Measurements from ENCODE around the gene MIA2.
"Not testable (repeated sequence)": the region's sequence is repeated elsewhere in the genome, so short reads cannot be mapped to it uniquely, and the experiment has no call there.

The MIA2 gene

DNA sequence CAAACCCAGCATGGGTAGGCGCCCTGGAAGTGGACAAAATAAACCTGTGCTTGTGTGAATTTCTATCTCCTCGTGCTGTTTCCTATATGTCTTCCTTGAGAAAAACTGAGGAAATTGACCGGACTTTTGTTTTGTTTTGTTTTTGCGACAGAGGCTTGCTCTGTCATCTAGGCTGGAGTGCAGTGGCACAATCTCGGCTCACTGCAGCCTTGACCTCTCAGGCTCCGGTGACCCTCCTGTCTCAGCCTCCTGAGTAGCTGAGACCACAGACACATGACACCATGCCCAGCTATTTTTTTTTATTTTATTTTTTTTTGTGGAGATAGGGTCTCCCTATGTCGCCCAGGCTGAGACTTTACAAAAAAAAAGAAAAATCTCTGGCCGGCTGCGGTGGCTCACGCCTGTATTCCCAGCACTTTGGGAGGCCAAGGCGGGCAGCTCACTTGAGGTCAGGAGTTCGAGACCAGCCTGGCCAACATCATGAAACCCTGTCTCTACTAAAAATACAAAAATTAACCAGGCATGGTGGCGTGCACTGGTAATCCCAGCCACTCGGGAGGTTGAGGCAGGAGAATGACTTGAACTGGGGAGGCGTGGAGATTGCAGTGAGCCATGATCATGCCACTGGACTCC, 22.5 kb upstream of the MIA2 start:
- no peak overlapping the region for H3K4me3 ChIP-seq (ENCODE audit: low read length)
- no peak for DNase-seq (ENCODE audit: low read depth)
- TF ChIP-seq, protein P1, sequence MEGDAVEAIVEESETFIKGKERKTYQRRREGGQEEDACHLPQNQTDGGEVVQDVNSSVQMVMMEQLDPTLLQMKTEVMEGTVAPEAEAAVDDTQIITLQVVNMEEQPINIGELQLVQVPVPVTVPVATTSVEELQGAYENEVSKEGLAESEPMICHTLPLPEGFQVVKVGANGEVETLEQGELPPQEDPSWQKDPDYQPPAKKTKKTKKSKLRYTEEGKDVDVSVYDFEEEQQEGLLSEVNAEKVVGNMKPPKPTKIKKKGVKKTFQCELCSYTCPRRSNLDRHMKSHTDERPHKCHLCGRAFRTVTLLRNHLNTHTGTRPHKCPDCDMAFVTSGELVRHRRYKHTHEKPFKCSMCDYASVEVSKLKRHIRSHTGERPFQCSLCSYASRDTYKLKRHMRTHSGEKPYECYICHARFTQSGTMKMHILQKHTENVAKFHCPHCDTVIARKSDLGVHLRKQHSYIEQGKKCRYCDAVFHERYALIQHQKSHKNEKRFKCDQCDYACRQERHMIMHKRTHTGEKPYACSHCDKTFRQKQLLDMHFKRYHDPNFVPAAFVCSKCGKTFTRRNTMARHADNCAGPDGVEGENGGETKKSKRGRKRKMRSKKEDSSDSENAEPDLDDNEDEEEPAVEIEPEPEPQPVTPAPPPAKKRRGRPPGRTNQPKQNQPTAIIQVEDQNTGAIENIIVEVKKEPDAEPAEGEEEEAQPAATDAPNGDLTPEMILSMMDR (conservative IDR thresholded peaks at IDR 0.05; ENCODE audit: low read depth, low read length) = no peak

DNA sequence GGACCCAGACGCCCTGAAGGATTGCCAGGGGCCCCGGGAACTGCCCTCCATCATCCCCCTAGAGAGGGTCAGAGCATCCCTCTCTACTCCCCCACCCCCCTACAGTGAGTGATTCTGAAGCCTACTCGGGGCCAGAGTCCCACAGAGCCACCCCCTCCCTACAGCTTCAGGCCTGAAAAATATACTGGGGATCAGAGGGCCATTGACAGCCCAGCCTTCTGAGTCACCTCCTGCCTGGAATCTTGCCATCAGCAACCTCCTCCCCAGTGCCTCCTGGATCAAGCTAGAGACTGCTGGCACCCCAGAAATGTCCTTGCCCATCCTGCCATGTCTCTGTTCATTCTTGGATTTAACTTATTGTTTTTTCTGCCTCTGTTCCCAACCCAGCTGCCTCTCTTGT, 21.7 kb upstream of the MIA2 start:
- no peak overlapping the region for H3K4me3 ChIP-seq (ENCODE audit: low read length)
- TF ChIP-seq, protein P1 (conservative IDR thresholded peaks at IDR 0.05; ENCODE audit: low read depth, low read length) = no peak
- DNase-seq (ENCODE audit: low read depth) = no peak

DNA sequence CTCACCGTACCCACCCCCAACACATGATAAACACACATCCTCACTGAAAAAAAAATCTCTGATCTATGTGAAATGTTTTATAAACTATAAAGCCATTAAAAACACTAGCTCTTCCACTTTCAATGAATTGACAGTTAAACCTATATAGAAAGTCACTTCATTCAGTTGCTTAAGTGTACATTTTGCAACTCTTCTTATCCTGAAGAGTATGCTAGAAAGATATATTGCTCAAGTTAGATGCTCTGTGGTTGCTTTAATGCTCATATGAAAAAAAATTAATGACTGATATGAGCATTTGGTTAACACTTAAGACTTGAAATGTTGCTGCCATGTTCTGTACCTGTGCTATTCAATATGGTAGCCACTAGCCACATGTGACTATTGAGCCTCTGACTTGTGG, 21.0 kb upstream of the MIA2 start:
- TF ChIP-seq, protein P1 (conservative IDR thresholded peaks at IDR 0.05; ENCODE audit: low read depth, low read length) = no peak
- no peak overlapping the region for H3K4me3 ChIP-seq (ENCODE audit: low read length)
- DNase-seq (ENCODE audit: low read depth) = no peak

DNA sequence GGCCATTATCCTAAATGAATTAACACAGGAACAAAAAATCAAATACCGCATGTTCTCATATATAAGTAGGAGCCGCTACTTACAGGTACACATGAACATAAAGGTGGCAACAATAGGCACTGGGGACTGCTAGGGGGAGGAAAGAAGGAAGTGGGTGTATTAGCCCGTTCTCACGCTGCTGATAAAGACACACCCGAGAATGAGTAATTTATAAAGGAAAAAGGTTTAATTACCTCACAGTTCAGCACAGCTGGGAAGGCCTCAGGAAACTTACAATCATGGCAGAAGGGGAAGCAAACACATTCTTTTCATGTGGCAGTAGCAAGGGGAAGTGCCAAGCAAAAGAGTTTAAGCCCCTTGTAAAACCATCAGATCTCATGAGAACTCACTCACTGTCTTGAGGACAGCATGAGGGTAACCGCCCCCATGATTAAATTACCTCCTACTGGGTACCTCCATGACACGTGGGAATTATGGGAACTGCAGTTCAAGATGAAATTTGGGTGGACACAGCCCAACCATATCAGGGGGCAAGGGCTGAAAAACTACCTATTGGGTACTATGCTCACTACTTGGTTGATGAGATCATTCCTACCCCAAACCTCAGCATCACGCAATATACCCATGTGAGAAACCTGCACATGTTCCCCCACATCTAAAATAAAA, 16.4 kb upstream of the MIA2 start:
- TF ChIP-seq, protein P1 (conservative IDR thresholded peaks at IDR 0.05; ENCODE audit: low read depth, low read length) = no peak
- no peak for DNase-seq (ENCODE audit: low read depth)
- no peak overlapping the region for H3K4me3 ChIP-seq (ENCODE audit: low read length)

DNA sequence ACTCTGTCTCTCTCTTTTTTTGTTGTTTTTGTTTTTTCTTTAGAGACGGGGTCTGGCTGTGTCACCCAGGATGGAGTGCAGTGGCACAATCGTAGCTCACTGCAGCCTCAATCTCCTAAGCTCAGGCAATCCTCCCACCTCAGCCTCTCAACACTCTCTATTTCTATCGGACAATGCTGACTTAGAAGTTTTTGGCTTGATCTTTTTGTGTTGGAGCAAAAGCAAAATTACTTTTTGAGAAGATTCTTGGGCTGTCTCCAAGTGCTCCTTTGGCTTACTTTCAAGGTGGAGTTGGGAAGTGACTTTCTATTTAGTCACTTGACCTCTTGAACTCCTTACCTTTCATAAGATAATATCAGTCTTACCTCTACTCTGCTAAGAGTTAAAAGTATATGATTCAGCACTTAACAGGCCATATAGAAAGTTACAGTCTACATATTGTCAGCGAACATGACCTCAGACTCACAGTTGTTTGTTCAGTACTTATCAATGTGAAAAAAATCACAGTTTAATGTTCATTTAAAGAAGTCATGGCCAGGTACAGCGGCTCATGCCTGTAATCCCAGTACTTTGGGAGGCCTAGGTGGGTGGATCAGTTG, 15.4 kb upstream of the MIA2 start:
- H3K4me3 ChIP-seq (ENCODE audit: low read length) = no peak overlapping the region
- TF ChIP-seq, protein P1 (conservative IDR thresholded peaks at IDR 0.05; ENCODE audit: low read depth, low read length) = no peak
- DNase-seq (ENCODE audit: low read depth) = no peak

DNA sequence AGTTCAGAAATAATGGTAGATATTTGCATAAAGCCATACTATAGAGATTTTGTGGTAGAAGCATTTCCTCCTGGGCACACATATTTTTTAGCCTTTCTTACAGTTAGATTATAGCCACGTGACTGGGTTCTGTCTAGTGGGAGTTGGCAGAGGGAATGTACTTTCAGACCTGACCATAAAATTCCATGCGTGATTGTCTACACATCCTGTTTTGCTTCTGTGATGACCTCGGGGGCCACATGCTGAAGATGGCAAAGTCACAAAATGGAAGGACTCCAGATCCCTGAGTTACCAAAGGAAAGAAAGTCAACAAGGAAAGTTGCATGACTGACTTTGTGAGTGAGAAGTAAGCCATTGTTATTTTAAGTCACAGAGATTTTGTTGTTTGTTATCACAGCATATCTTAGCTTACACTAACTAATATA, 14.6 kb upstream of the MIA2 start:
- DNase-seq (ENCODE audit: low read depth) = no peak
- TF ChIP-seq, protein P1 (conservative IDR thresholded peaks at IDR 0.05; ENCODE audit: low read depth, low read length) = no peak
- no peak overlapping the region for H3K4me3 ChIP-seq (ENCODE audit: low read length)

DNA sequence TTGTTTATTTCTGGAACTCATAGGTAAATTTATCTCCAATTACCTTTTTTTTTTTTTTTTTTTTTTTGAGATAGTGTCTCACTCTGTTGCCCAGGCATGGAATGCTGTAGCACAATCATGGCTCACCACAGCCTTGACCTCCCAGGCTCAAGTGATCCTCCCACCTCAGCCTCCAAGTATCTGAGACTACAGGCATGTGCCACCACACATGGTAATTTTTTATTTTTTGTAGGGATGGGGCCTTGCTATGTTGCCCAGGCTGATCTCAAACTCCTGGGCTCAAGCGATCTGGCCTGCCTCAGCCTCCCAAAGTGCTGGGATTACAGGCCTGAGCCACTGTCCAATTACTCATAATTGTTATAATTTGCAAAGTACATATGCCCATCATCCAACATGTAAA, 13.2 kb upstream of the MIA2 start:
- DNase-seq (ENCODE audit: low read depth); H3K4me3 ChIP-seq (ENCODE audit: low read length): not testable (repeated sequence)

All from retinal pigment epithelial cell (primary cell).